Ishikawa (cell line): ENCODE results near the gene TBC1D19.

Source experiments
- CEBPB ChIP-seq: IDR thresholded peaks from 2 replicates; pipeline ENCODE4 v1.6.1; 2012
- CREB1 ChIP-seq: IDR thresholded peaks from 2 replicates; pipeline ENCODE4 v1.6.1; 2012; ENCODE audit warnings: low read depth
- EGR1 ChIP-seq: IDR thresholded peaks from 2 replicates; pipeline ENCODE4 v1.6.1; 2012
- EP300 ChIP-seq: IDR thresholded peaks from 2 replicates; pipeline ENCODE4 v1.6.1; 2012; ENCODE audit warnings: borderline replicate concordance
- FOXM1 ChIP-seq: IDR thresholded peaks from 2 replicates; pipeline ENCODE4 v1.6.1; 2012; ENCODE audit warnings: low read depth, borderline replicate concordance
- MAX ChIP-seq: IDR thresholded peaks from 2 replicates; pipeline ENCODE4 v1.6.1; 2012
- NFIC ChIP-seq: IDR thresholded peaks from 2 replicates; pipeline ENCODE4 v1.6.1; 2012
- RAD21 ChIP-seq: IDR thresholded peaks from 2 replicates; pipeline ENCODE4 v1.6.1; 2012; ENCODE audit warnings: low read depth
- REST ChIP-seq: IDR thresholded peaks from 2 replicates; pipeline ENCODE4 v1.6.1; 2012; ENCODE audit warnings: low read depth, mild to moderate bottlenecking
- TAF1 ChIP-seq: IDR thresholded peaks from 2 replicates; pipeline ENCODE4 v1.6.1; 2012; ENCODE audit warnings: low read depth, mild to moderate bottlenecking
- TCF12 ChIP-seq: IDR thresholded peaks from 2 replicates; pipeline ENCODE4 v1.6.1; 2012; ENCODE audit warnings: low read depth
- TEAD4 ChIP-seq: IDR thresholded peaks from 2 replicates; pipeline ENCODE4 v1.6.1; 2012
- USF1 ChIP-seq: IDR thresholded peaks from 2 replicates; pipeline ENCODE4 v1.6.1; 2012
- YY1 ChIP-seq: IDR thresholded peaks from 2 replicates; pipeline ENCODE4 v1.6.1; 2012; ENCODE audit warnings: low read depth
- ZBTB7A ChIP-seq: IDR thresholded peaks from 2 replicates; pipeline ENCODE4 v1.6.1; 2012; ENCODE audit warnings: low read depth

The TBC1D19 gene

GRCh38 chr4:26764231-26764630 is 180.3 kb downstream of the TBC1D19 start:
- TF ChIP-seq RAD21 (no peak), REST (no peak), ZBTB7A (no peak), EP300 (no peak), EGR1 (no peak), CREB1 (no peak)

GRCh38 chr4:26765515-26765914 is 181.6 kb downstream of the TBC1D19 start:
- TF ChIP-seq NFIC, result no peak
- no peak for TF ChIP-seq YY1
- TF ChIP-seq TEAD4, result no peak
- no peak for TF ChIP-seq ZBTB7A
- no peak for TF ChIP-seq TCF12
- no peak for TF ChIP-seq FOXM1
- TF ChIP-seq RAD21, result no peak
- no peak for TF ChIP-seq CEBPB
- no peak for TF ChIP-seq CREB1
- TF ChIP-seq USF1, result no peak
- TF ChIP-seq MAX, result no peak
- no peak for TF ChIP-seq EGR1
- TF ChIP-seq TAF1, result no peak

GRCh38 chr4:26766141-26766540 is 182.3 kb downstream of the TBC1D19 start:
- TF ChIP-seq CREB1 (no peak), EP300 (no peak), RAD21 (no peak), NFIC (no peak), TCF12 (no peak), USF1 (no peak), FOXM1 (no peak), CEBPB (no peak), EGR1 (no peak), YY1 (no peak), REST (no peak), TAF1 (no peak), TEAD4 (no peak), MAX (no peak)

- TF ChIP-seq REST, result no peak
- no peak for TF ChIP-seq MAX
- no peak for TF ChIP-seq TEAD4
- no peak for TF ChIP-seq TAF1
- TF ChIP-seq FOXM1, result no peak
- no peak for TF ChIP-seq CREB1
- TF ChIP-seq YY1, result no peak
- no peak for TF ChIP-seq ZBTB7A
- no peak for TF ChIP-seq CEBPB
Measured at GRCh38 chr4:26772096-26772873, 188.4 kb downstream of the TBC1D19 start.
